Measurements from ENCODE around the gene TPRN.
A peak's percentile ranks its signal among the peaks of the same experiment; 100 is the strongest.

The TPRN gene

DNA sequence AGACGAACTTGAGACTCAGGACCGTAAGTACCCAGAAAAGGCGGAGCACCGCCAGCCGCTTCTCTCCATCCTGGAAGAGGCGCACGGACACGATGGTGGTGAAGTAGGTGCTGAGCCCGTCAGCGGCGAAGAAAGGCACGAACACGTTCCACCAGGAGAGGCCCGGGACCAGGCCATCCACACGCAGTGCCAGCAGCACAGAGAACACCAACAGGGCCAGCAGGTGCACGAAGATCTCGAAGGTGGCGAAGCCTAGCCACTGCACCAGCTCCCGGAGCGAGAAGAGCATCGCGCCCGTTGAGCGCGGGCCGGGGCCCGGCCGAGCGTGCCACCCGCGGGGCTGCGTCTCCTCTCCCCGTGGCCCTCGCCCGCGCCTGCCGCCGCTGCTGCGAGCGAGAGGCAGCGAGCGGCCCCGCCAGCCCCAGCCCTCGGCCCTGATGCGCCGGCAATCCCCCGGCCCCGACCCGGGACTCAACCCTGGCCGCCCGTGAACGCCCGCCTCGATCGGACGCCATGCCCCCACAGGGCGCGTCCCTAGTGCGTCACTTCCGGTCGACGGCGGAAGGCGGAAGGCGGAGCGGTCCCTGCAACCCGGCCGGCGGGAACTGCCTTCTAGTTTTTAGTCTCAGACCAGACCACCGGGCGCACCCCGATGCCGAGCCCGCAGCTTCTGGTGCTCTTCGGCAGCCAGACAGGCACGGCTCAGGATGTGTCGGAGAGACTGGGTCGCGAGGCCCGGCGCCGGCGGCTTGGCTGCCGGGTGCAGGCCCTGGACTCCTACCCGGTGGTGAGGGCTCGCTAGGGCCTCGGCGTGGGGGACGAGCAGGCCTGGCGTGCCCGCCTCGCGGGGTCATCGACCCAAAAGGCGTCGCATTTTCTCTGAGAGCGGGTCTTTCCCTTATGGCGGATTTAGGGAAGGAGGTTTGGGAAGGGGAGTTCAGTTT is 4.9 kb upstream of the TPRN start, which contains the start of the genes NDOR1 and TMEM203:
Gene NDOR1 (plus strand): TSS at position 575 of the 944 bp plus-strand sequence. CDS start 78 bp downstream, at position 653.
Gene TMEM203 (minus strand): TSS at position 523 of the 944 bp plus-strand sequence. CDS start 234 bp downstream, at position 289.
- H3K27me3 ChIP-seq (ENCODE audit: insufficient read depth, insufficient read length): no peaks in the 10 kb centered on the region
- H3K4me1 ChIP-seq (ENCODE audit: insufficient read depth, insufficient read length): peaks cover 17% of the 10 kb centered on the region
- peak within 1 kb of the TSS; percentile 97 for H3K9ac ChIP-seq (ENCODE audit: insufficient read length, low read depth)
- TF ChIP-seq YY1 (IDR thresholded peaks at IDR 0.05; ENCODE audit: insufficient read depth, insufficient read length) (peak; percentile 75), ZNF274 (IDR thresholded peaks at IDR 0.05; ENCODE audit: low read depth, low read length) (no peak)
- H3K9me3 ChIP-seq (ENCODE audit: insufficient read depth, low read length): no peaks in the 10 kb centered on the region
- peak within 1 kb of the TSS; percentile 99 for H3K4me3 ChIP-seq (ENCODE audit: insufficient read length, low read depth)
- peaks cover 51% of the 10 kb centered on the region for H3K36me3 ChIP-seq (ENCODE audit: insufficient read depth, insufficient read length, low read length)
- DNase-seq (ENCODE audit: low read depth, low spot score): peak; percentile 82

DNA sequence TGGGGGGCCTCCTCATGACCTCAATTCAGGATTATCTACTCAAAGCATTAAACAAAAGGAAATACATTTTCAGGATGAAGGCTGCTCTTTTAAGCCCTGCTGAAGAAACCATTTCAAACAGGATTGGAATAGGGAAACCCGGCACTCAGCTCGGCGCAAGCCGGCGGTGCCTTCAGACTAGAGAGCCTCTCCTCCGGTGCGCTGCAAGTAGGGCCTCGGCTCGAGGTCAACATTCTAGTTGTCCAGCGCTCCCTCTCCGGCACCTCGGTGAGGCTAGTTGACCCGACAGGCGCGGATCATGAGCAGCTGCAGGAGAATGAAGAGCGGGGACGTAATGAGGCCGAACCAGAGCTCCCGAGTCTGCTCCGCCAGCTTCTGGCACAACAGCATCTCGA is 4.2 kb upstream of the TPRN start:
- Histone ChIP-seq H3K36me3 (ENCODE audit: insufficient read depth, insufficient read length, low read length) (peaks cover 45% of the 10 kb centered on the region), H3K4me3 (ENCODE audit: insufficient read length, low read depth) (peak overlapping the region; percentile 99), H3K27me3 (ENCODE audit: insufficient read depth, insufficient read length) (no peaks in the 10 kb centered on the region), H3K4me1 (ENCODE audit: insufficient read depth, insufficient read length) (peaks cover 17% of the 10 kb centered on the region), H3K9me3 (ENCODE audit: insufficient read depth, low read length) (no peaks in the 10 kb centered on the region), H3K9ac (ENCODE audit: insufficient read length, low read depth) (peak overlapping the region; percentile 97)
- DNase-seq (ENCODE audit: low read depth, low spot score): no peak
- no peak for TF ChIP-seq YY1 (IDR thresholded peaks at IDR 0.05; ENCODE audit: insufficient read depth, insufficient read length)
- no peak for TF ChIP-seq SUZ12 (IDR thresholded peaks at IDR 0.05; ENCODE audit: extremely low read depth, insufficient read depth, insufficient read length)
- no peak for TF ChIP-seq ZNF274 (IDR thresholded peaks at IDR 0.05; ENCODE audit: low read depth, low read length)

GRCh38 chr9:137202966-137203365 is 2.4 kb upstream of the TPRN start:
- Histone ChIP-seq H3K9ac (ENCODE audit: insufficient read length, low read depth) (peak overlapping the region; percentile 53), H3K9me3 (ENCODE audit: insufficient read depth, low read length) (no peaks in the 10 kb centered on the region)
- TF ChIP-seq YY1 (IDR thresholded peaks at IDR 0.05; ENCODE audit: insufficient read depth, insufficient read length) (no peak), ZNF274 (IDR thresholded peaks at IDR 0.05; ENCODE audit: low read depth, low read length) (no peak), SUZ12 (IDR thresholded peaks at IDR 0.05; ENCODE audit: extremely low read depth, insufficient read depth, insufficient read length) (no peak)

DNA sequence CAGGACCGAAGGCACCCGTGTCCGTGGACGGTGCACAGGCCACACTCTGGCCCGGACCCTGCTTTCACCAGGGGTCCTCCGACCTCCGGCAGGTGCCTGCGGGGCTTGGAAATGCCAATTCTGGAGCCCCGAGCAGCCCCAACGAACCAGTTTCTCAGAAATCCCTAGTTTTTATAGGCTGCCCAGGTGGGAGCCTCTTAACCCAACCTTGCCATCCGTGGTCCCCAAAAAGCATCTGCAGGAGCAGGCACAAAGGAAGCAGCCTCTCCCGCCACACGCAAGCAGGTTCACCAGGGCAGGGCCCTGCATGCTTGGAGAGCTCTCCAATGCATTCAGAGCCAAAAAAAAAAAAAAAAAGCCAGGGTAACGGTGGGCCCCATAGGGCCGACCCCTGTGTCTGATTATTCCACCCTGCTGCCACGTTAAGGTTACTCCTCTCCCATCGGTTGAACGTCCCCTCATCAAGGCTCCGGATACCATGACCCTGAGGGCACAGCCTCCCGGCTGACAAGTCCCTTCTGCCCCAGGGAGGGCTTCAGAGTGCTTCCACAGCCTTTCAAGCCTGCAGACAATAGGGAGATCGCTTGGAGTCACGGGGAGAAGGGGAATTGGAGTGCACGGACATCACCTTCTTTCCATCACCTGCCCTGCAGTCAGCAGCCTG is 796 bp upstream of the TPRN start:
- Histone ChIP-seq H3K9me3 (ENCODE audit: insufficient read depth, low read length) (no peaks in the 10 kb centered on the region), H3K4me1 (ENCODE audit: insufficient read depth, insufficient read length) (peaks cover 18% of the 10 kb centered on the region), H3K27me3 (ENCODE audit: insufficient read depth, insufficient read length) (no peaks in the 10 kb centered on the region), H3K9ac (ENCODE audit: insufficient read length, low read depth) (peak overlapping the region; percentile 98), H3K36me3 (ENCODE audit: insufficient read depth, insufficient read length, low read length) (peaks cover 30% of the 10 kb centered on the region), H3K4me3 (ENCODE audit: insufficient read length, low read depth) (peak overlapping the region; percentile 80)
- TF ChIP-seq SUZ12 (IDR thresholded peaks at IDR 0.05; ENCODE audit: extremely low read depth, insufficient read depth, insufficient read length) (no peak), YY1 (IDR thresholded peaks at IDR 0.05; ENCODE audit: insufficient read depth, insufficient read length) (no peak), ZNF274 (IDR thresholded peaks at IDR 0.05; ENCODE audit: low read depth, low read length) (no peak)
- DNase-seq (ENCODE audit: low read depth, low spot score): no peak

More at GRCh38 chr9:137202966-137203365, 2.4 kb upstream of the TPRN start:
- no peak for DNase-seq (ENCODE audit: low read depth, low spot score)
- Histone ChIP-seq H3K36me3 (ENCODE audit: insufficient read depth, insufficient read length, low read length) (peaks cover 34% of the 10 kb centered on the region), H3K27me3 (ENCODE audit: insufficient read depth, insufficient read length) (no peaks in the 10 kb centered on the region), H3K4me1 (ENCODE audit: insufficient read depth, insufficient read length) (peaks cover 26% of the 10 kb centered on the region), H3K4me3 (ENCODE audit: insufficient read length, low read depth) (no peak overlapping the region)

DNA sequence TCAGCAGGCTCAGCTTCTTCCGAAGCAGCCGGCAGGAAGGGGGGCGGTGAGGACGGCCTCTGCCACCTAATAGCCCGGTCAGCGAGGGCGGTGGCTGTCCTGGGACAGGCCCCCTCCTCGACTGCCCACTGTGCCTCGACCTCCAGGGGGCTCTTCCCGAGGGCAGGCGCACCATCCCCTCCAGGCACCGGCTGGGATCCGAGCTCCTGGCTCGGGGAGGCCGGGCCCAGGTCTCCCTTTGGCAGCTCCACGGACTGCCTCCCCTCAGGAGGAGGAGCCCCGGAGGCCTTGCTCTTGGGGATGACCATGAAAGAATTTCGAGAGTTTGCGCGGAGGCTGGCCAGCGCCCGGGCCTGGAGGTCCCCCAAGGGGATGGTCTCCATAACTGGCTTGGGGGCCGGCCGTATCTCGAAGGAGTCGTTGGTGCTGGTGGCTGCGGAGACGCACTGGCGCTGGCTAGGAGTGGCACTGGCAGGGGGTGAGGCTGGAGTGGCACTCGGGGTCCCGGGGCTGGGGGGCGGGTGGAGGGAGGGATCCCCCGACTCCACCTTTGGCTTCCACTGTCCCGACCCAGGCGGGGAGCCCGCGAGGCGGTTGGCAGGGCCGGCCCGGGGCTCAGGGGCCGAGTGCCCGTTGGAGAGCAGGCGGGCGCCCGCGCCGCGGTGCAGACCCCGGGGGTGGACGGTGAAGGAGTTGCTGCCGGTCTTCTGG is 975 bp downstream of the TPRN start:
- DNase-seq (ENCODE audit: low read depth, low spot score): no peak
- peak overlapping the region; percentile 77 for H3K9ac ChIP-seq (ENCODE audit: insufficient read length, low read depth)
- no peaks in the 10 kb centered on the region for H3K9me3 ChIP-seq (ENCODE audit: insufficient read depth, low read length)
- no peak for TF ChIP-seq ZNF274 (IDR thresholded peaks at IDR 0.05; ENCODE audit: low read depth, low read length)
- TF ChIP-seq YY1 (IDR thresholded peaks at IDR 0.05; ENCODE audit: insufficient read depth, insufficient read length): no peak
- no peak for TF ChIP-seq SUZ12 (IDR thresholded peaks at IDR 0.05; ENCODE audit: extremely low read depth, insufficient read depth, insufficient read length)
- H3K4me3 ChIP-seq (ENCODE audit: insufficient read length, low read depth): peak overlapping the region; percentile 37
- peaks cover 27% of the 10 kb centered on the region for H3K4me1 ChIP-seq (ENCODE audit: insufficient read depth, insufficient read length)
- peaks cover 40% of the 10 kb centered on the region for H3K36me3 ChIP-seq (ENCODE audit: insufficient read depth, insufficient read length, low read length)
- H3K27me3 ChIP-seq (ENCODE audit: insufficient read depth, insufficient read length): no peaks in the 10 kb centered on the region

GRCh38 chr9:137198902-137199283 is 1.6 kb downstream of the TPRN start:
- no peak for DNase-seq (ENCODE audit: low read depth, low spot score)
- Histone ChIP-seq H3K36me3 (ENCODE audit: insufficient read depth, insufficient read length, low read length) (peaks cover 33% of the 10 kb centered on the region), H3K4me1 (ENCODE audit: insufficient read depth, insufficient read length) (peaks cover 31% of the 10 kb centered on the region), H3K9ac (ENCODE audit: insufficient read length, low read depth) (peak overlapping the region; percentile 77), H3K27me3 (ENCODE audit: insufficient read depth, insufficient read length) (no peaks in the 10 kb centered on the region), H3K9me3 (ENCODE audit: insufficient read depth, low read length) (no peaks in the 10 kb centered on the region), H3K4me3 (ENCODE audit: insufficient read length, low read depth) (peak overlapping the region; percentile 37)
- TF ChIP-seq YY1 (IDR thresholded peaks at IDR 0.05; ENCODE audit: insufficient read depth, insufficient read length): no peak
- no peak for TF ChIP-seq SUZ12 (IDR thresholded peaks at IDR 0.05; ENCODE audit: extremely low read depth, insufficient read depth, insufficient read length)
